ENCODE measurements around the gene MTHFD1L. TPM values are rescaled to one million over a fixed set of nuclear protein-coding genes. Genes with fewer than 3 reads are reported as not detected.

Gene MTHFD1L
- total and polyA plus RNA-seq, 2 of the 8 experiments (the other 6 are each of a cell fraction or from before 2014, with no cell fraction given): 29.2 to 105 TPM

GRCh38 chr6:151008425-151008824 is 142.9 kb downstream of the MTHFD1L start (continued):
- no peak for TF ChIP-seq CHD7 (IDR thresholded peaks at IDR 0.05; ENCODE audit: insufficient replicate concordance, low read length)
- TF ChIP-seq SUZ12 (IDR thresholded peaks at IDR 0.05; ENCODE audit: low read length): no peak
- TF ChIP-seq HDAC6 (IDR thresholded peaks at IDR 0.05; ENCODE audit: low read depth, low read length): no peak
- TF ChIP-seq YY1 (IDR thresholded peaks at IDR 0.05; ENCODE audit: low read depth, low read length): no peak

Measured in H1 (cell line).